ENCODE results near the gene CTIF. TPM values are rescaled to one million over a fixed set of nuclear protein-coding genes. Genes with fewer than 3 reads are reported as not detected.

The CTIF gene
- polyA plus RNA-seq, 10 donors = 25.4 to 43.6 (median 34.2) TPM

- no peak for DNase-seq
Measured at GRCh38 chr18:48724939-48725338, 186.1 kb downstream of the CTIF start.

- DNase-seq = no peak
Measured at GRCh38 chr18:48725562-48725961, 186.7 kb downstream of the CTIF start.

DNA sequence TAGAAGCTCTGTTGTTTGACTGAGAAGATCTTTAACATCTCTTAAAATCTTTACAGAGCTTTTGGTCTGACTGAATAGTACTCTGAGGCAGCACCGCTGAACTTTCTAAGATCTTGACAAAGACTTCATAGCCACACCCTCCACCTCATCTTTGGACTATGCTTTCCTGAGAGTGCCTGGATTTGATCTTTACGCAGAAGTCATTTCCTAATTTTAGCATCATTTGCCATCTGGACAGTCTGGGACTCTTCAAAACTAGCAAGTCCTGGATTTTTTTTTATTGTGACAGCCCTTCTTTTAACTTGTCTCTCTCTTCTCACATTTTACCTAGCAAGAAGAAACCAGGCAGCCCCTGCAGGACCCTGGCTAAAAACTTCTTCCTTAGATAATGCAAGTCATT lies 188.8 kb downstream of the CTIF start:
- no peak for DNase-seq

DNA sequence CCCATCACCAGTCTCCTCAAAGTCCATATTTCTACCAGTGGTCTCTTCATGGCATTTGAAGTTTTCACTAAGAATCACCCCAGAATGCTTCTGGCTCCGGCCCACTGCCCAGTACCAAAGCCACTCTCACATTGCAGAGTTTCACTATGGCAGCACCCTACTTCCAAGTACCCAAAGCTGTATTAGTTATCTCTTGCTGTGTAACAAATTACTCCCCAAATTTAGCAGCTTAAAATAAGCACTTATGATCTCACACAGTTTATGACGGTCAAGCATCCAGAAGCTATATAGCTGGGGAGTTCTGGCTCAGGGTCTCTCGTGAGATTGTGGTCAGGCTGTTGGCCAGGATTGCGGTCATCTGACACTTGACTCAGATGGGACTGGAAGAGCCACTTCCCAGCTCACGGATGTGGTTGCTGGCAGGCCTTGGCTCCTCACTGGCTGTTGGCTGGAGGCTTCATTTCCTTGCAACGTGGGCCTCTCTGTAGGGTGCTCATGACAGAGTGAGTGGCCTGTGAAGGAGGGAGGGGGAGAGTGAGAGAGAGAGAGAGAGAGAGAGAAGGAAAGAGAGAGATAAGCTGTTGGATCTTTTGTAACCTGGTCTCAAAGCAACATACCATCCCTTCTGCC lies 189.5 kb downstream of the CTIF start:
- DNase-seq = peak in 1 of 3 donors; percentile 96

DNA sequence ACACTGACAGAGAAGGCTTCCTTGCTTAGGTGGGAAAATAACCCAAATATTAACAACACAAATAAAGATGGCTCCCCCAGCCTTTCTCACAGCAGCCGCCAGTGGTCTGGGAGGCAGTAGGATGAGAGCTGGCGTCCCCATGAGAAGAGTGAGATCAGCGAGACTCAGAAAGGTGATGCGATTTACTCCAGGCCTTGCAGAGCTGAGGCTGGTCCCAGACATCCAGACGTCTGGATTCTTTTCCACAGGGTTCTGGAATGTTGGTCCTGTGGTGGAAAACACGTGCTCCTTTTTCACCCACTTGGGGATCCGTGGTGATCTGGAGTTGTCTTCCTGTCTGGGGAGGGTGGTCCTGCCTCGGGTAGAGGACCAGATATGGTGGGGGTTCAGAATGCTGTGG lies 190.6 kb downstream of the CTIF start:
- DNase-seq = peak in 2 of 3 donors; percentile 33 to 41

- DNase-seq = no peak
Measured at GRCh38 chr18:48730010-48730409, 191.2 kb downstream of the CTIF start.

DNA sequence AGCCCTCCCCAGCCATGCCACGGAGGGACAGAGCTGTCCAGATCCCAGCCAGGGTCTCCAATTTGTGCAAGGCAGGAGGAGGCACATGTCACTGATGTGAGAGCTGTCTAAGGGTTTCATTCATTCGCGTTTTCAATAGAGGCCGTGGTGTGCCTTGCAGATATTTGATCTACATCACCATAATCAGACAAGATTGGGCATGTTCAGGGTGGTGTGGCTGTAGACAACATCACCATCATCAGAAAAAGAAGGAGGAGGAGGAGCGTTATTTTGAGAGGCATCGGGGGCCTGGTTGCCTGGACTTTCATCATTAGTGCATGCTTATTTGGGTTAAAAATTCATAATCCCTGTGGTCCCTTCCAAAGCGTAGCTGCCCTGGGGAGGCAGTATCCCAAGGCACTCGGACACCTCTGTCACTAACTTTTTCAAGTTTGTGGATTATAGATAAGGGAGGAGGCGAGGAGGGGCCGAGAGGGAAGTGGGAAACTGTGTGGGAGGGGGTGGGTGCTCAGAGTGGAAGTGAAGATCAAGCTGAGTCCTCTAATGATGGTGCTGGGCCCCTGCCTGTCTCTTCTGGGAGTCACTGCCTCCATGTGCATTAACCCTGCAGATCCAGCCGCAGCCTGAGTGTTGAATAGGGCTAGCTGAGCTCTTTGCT lies 194.1 kb downstream of the CTIF start:
- no peak for DNase-seq

- no peak for DNase-seq
Measured at GRCh38 chr18:48733643-48734253, 194.9 kb downstream of the CTIF start.

GRCh38 chr18:48734460-48734859 lies 195.6 kb downstream of the CTIF start:
- DNase-seq = no peak

GRCh38 chr18:48735080-48735676 lies 196.3 kb downstream of the CTIF start:
- DNase-seq = peak in 1 of 3 donors; percentile 42

DNA sequence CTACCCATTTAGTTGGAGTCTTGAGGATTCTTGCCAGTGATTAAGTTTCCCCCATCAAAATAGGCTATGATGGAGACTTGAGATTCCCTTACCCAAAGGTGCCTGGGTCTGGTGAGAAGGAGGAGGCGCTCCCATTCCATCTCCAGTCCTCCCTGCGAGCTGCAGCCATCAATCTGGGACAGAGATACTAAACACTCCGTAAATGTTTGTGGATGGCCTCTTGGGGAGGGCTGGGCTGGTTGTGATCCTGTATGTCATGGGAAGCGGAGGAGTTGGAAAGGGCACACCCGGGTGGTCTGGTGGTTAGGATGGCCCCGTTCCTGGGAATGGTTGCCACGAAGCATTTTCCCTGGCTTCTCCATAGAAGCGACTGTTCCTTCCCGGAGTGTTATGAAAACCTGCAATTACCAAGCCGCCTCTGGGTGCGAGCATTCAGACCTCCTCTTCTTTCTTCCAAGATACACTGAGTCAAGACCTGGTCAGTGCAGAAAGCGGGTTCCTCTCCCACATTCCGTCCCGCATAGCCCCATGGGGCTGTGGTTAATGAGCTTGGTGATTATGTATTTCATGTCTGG lies 196.9 kb downstream of the CTIF start:
- DNase-seq = no peak

GRCh38 chr18:48736321-48737260 lies 197.8 kb downstream of the CTIF start:
- no peak for DNase-seq

- no peak for DNase-seq
Measured at GRCh38 chr18:48739266-48740067, 200.6 kb downstream of the CTIF start.

- no peak for DNase-seq
Measured at GRCh38 chr18:48740068-48740440, 201.2 kb downstream of the CTIF start.

GRCh38 chr18:48740851-48741485 lies 202.1 kb downstream of the CTIF start:
- DNase-seq = no peak

- no peak for DNase-seq
Measured at GRCh38 chr18:48741866-48742265, 203.0 kb downstream of the CTIF start.

- DNase-seq = no peak
Measured at GRCh38 chr18:48742304-48742703, 203.5 kb downstream of the CTIF start.

GRCh38 chr18:48742706-48743475 lies 204.1 kb downstream of the CTIF start:
- DNase-seq = peak; percentile 53 to 77 (median 69)

DNA sequence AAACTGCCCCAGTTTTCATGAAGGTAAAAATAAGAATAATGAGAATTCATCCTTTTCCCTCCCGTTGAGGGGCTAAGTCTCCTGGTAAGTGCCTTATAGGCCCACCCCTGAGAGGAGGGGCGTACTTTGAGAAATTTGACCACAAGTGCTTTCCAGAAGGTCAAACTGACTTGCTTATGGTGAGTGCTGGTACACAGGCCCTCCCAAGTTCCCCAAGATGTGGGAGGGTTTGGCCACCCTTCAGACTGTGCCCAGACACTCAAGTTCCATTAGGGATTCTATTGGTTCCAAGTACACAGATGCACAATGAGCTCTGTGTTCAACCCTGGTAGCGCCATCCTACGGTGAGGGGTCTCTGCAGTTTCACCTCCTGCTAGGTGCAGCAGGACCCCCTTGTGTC lies 205.1 kb downstream of the CTIF start:
- no peak for DNase-seq
